Right atrium auricular region (tissue), 2 donors: ENCODE results near the gene SLC41A3. TPM values are rescaled to one million over a fixed set of nuclear protein-coding genes. Genes with fewer than 3 reads are reported as not detected.

ENCODE experiments used
- DNase-seq: peaks from one replicate; pipeline ENCODE4 v3.0.0-alpha.2; 2019; ENCODE audit warnings: low spot score
- H3K27ac ChIP-seq, 2 donors: fragments of 200-600 bp; sonication (generic); 1 replicate in 1 of 2; 2 replicates in 1 of 2; pipeline ENCODE4 v1.5.1; 2016 to 2019
- H3K27me3 ChIP-seq, 2 donors: fragments of 200-600 bp; sonication (generic); one replicate each; pipeline versions ENCODE4 v1.5.1 to v1.6.0; 2017 to 2019
- H3K36me3 ChIP-seq: fragments of 200-600 bp; sonication (generic); one replicate; pipeline ENCODE4 v1.5.1; 2016
- H3K4me1 ChIP-seq, 2 donors: fragments of 200-600 bp; sonication (generic); one replicate each; pipeline versions ENCODE4 v1.5.1 to v1.6.0; 2017 to 2019
- H3K4me3 ChIP-seq, 2 donors: fragments of 200-600 bp; sonication (generic); 1 replicate in 1 of 2; 2 replicates in 1 of 2; pipeline ENCODE4 v1.5.1; 2017 to 2019; ENCODE audit warnings: mild to moderate bottlenecking in 1 of 2, moderate library complexity in 1 of 2
- H3K9me3 ChIP-seq, 2 donors: fragments of 200-600 bp; sonication (generic); one replicate each; pipeline ENCODE4 v1.5.1; 2019
- total RNA-seq, 2 donors: library from RNA; depleted of rRNA; stranded (reverse); fragments of >200 nt; gene quantifications; one replicate each; pipeline ENCODE4 v1.1.0, GENCODE V29; 2016
- TF ChIP-seq, protein P1 (sequence below), 2 donors: fragments of 200-600 bp; sonication (generic); IDR thresholded peaks; one replicate each; pipeline ENCODE4 v1.5.1; 2019; ENCODE audit warnings: antibody characterized with exemption in 2 of 2

Gene SLC41A3
- total RNA-seq, 2 donors from 2014 or later = 34.1 to 39.6 TPM

DNA sequence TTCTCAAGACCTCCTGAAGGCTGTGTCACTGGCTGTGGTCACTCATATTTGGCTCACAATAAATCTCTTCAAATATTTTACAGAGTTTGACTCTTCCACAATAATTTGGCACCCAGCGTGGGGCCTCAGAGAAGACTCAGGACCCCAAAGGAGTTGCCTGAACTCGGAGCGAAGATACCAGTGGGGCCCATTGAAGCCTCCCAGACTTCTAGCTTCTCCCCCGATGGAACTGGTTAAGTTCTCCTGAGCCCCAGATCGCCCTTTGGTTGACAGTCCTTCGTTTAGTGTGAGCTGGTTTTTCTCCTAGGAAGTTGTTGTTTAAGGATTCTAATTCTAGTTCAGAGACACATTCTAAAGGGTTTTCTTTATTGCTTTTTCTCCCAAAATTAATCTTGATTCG is 1.4 kb upstream of the SLC41A3 start:
- no peaks in the 10 kb centered on the region for H3K9me3 ChIP-seq
- H3K4me1 ChIP-seq = peaks cover 0 to 25% of the 10 kb centered on the region in 2 donors
- TF ChIP-seq, protein P1, sequence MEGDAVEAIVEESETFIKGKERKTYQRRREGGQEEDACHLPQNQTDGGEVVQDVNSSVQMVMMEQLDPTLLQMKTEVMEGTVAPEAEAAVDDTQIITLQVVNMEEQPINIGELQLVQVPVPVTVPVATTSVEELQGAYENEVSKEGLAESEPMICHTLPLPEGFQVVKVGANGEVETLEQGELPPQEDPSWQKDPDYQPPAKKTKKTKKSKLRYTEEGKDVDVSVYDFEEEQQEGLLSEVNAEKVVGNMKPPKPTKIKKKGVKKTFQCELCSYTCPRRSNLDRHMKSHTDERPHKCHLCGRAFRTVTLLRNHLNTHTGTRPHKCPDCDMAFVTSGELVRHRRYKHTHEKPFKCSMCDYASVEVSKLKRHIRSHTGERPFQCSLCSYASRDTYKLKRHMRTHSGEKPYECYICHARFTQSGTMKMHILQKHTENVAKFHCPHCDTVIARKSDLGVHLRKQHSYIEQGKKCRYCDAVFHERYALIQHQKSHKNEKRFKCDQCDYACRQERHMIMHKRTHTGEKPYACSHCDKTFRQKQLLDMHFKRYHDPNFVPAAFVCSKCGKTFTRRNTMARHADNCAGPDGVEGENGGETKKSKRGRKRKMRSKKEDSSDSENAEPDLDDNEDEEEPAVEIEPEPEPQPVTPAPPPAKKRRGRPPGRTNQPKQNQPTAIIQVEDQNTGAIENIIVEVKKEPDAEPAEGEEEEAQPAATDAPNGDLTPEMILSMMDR (IDR thresholded peaks at IDR 0.05) = no peak
- DNase-seq = no peak
- H3K4me3 ChIP-seq = no peak overlapping the region
- H3K27ac ChIP-seq = no peak overlapping the region
- no peaks in the 10 kb centered on the region for H3K27me3 ChIP-seq
- H3K36me3 ChIP-seq = no peaks in the 10 kb centered on the region

DNA sequence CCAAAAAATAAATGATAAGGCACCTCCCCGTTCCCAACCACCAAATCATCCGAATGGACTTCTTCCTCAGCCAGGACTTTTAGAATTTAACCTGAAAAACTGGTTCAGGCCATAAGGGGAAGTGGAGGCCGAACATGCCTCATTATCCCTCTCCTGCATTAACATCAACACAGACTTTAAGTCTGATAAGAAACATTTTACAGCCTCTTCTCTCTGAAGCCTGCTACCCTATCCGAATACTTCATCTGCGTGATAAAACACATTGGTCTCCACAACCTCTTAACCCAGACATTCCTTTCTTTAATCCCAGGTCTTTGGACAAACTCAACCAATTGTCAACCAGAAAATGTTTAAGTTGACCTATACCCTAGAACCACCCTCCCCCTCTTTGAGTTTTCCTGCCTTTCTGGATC is 850 bp upstream of the SLC41A3 start:
- Histone ChIP-seq H3K36me3 (no peaks in the 10 kb centered on the region), H3K4me3 (peak overlapping the region in 1 of 2 donors; percentile 92), H3K4me1 (peaks cover 0 to 25% of the 10 kb centered on the region in 2 donors), H3K27ac (peak overlapping the region; percentile 91 to 92), H3K27me3 (no peaks in the 10 kb centered on the region), H3K9me3 (no peaks in the 10 kb centered on the region)
- TF ChIP-seq, protein P1 (IDR thresholded peaks at IDR 0.05) = no peak
- no peak for DNase-seq

GRCh38 chr3:126083511-126083912 is 412 bp downstream of the SLC41A3 start:
- no peaks in the 10 kb centered on the region for H3K27me3 ChIP-seq
- H3K4me1 ChIP-seq = peaks cover 0 to 25% of the 10 kb centered on the region in 2 donors
- H3K36me3 ChIP-seq = no peaks in the 10 kb centered on the region
- TF ChIP-seq, protein P1 (IDR thresholded peaks at IDR 0.05) = no peak
- DNase-seq = no peak
- peak overlapping the region; percentile 77 to 92 for H3K4me3 ChIP-seq
- H3K9me3 ChIP-seq = no peaks in the 10 kb centered on the region
- peak overlapping the region; percentile 91 to 92 for H3K27ac ChIP-seq

DNA sequence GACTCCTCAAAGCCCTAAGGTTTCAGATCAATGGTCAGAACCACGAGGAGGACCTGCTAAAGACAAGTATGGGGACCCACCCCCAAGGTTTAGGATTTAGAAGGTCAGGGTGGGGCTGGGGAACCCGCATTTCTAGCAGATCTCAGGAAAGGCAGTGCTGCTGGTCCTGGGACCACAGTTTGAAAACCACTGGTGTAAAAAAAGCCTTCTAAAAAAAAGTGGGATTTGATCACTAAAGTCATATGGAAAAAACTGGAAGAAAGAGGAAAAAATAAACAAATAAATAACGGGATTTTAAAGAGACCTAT is 832 bp downstream of the SLC41A3 start:
- H3K4me1 ChIP-seq = peaks cover 0 to 25% of the 10 kb centered on the region in 2 donors
- no peak for DNase-seq
- peak overlapping the region; percentile 77 to 92 for H3K4me3 ChIP-seq
- no peaks in the 10 kb centered on the region for H3K36me3 ChIP-seq
- no peaks in the 10 kb centered on the region for H3K9me3 ChIP-seq
- peak overlapping the region; percentile 91 to 92 for H3K27ac ChIP-seq
- no peaks in the 10 kb centered on the region for H3K27me3 ChIP-seq
- TF ChIP-seq, protein P1 (IDR thresholded peaks at IDR 0.05) = no peak

GRCh38 chr3:126082362-126083137 is 1.4 kb downstream of the SLC41A3 start:
- H3K4me3 ChIP-seq = no peak overlapping the region
- H3K27ac ChIP-seq = peak overlapping the region in 1 of 2 donors; percentile 92
- H3K4me1 ChIP-seq = peaks cover 0 to 25% of the 10 kb centered on the region in 2 donors
- DNase-seq = no peak
- no peaks in the 10 kb centered on the region for H3K9me3 ChIP-seq
- H3K27me3 ChIP-seq = no peaks in the 10 kb centered on the region
- H3K36me3 ChIP-seq = no peaks in the 10 kb centered on the region
- TF ChIP-seq, protein P1 (IDR thresholded peaks at IDR 0.05) = no peak
